HepG2 (cell line): ENCODE measurements around the gene SPG7. TPM values are rescaled to one million over a fixed set of nuclear protein-coding genes. Genes with fewer than 3 reads are reported as not detected.

Source experiments
- ATAC-seq: fragments of 200-7000 bp; cut with Tn5 transposase; 3 replicates; pipeline ENCODE4 v1.9.1; 2020; ENCODE audit warnings: mild to moderate bottlenecking, moderate library complexity
- BruUV-seq: library from RNA; stranded (reverse); fragments of 400-500 nt; replicated peaks from 2 replicates; lab custom pipeline; 2021; lab: Mats Ljungman, UMichigan
- CTCF ChIA-PET: fragments of 300-600 bp; formaldehyde crosslinking; extraction: SDS; loops from one replicate; lab custom pipeline; 2021; ENCODE audit warnings: low total read pairs, inconsistent platforms, low intra/inter-chr PET ratio; lab: Yijun Ruan, JAX
- POLR2A ChIA-PET: fragments of 350-600 bp; sonication (Branson Sonifier 250); formaldehyde crosslinking; loops from one replicate; lab custom pipeline; 2020; ENCODE audit warnings: antibody characterized with exemption, inconsistent platforms; lab: Yijun Ruan, JAX
- DNase-seq: peaks from one replicate; pipeline ENCODE4 v3.0.0-alpha.2; 2015; ENCODE audit warnings: low spot score
- FAIRE-seq: peaks from 3 replicates; lab custom pipeline; 2011; peaks lifted over from hg19 to GRCh38; lab: Jason Lieb, UNC
- H2AFZ ChIP-seq: one replicate; pipeline ENCODE4 v1.6.1; 2011; ENCODE audit warnings: low read length, inconsistent platforms
- H3K27ac ChIP-seq: fragments of 300-600 bp; 3 replicates; pipeline ENCODE4 v1.8.0; 2011; ENCODE audit warnings: mixed run types, mild to moderate bottlenecking, mixed read lengths, low read length, inconsistent platforms; ENCODE audit not compliant: insufficient read depth; ENCODE audit errors: extremely low read length
- H3K27me3 ChIP-seq, 2 experiments: fragments of 200-600 bp in 1 of 2; 2 replicates in 1 of 2; 3 replicates in 1 of 2; pipeline versions ENCODE4 v1.6.0 to v1.8.0; 2011; ENCODE audit warnings: low read length in 2 of 2, mild to moderate bottlenecking in 2 of 2, moderate library complexity in 2 of 2, inconsistent platforms in 1 of 2; ENCODE audit not compliant: insufficient read depth in 2 of 2, control insufficient read depth in 1 of 2
- H3K36me3 ChIP-seq, 2 experiments: fragments of 200-600 bp in 1 of 2; replicated peaks in 1 of 2; 2 replicates in 1 of 2; 3 replicates in 1 of 2; pipeline versions ENCODE4 v1.5.1 to v1.8.0; 2011; ENCODE audit warnings: low read length in 2 of 2, inconsistent platforms in 1 of 2; ENCODE audit not compliant: insufficient read depth in 2 of 2, control insufficient read depth in 1 of 2
- H3K4me1 ChIP-seq: 2 replicates; pipeline ENCODE4 v1.5.1; 2012; ENCODE audit warnings: low read length, inconsistent platforms; ENCODE audit not compliant: insufficient read depth
- H3K4me2 ChIP-seq: 2 replicates; pipeline ENCODE4 v1.6.0; 2011; ENCODE audit warnings: low read depth, low read length, inconsistent platforms
- H3K4me3 ChIP-seq, 3 experiments: fragments of 200-600 bp in 1 of 3; sonication (generic), shearing (Covaris generic) in 1 of 3; replicated peaks in 1 of 3; 2 replicates each; pipeline ENCODE4 v1.5.1; 2011 to 2016; ENCODE audit warnings: low read length in 3 of 3, inconsistent platforms in 2 of 3, low read depth in 2 of 3, mild to moderate bottlenecking in 2 of 3, control low read depth in 1 of 3, mixed read lengths in 1 of 3; ENCODE audit not compliant: insufficient read depth in 1 of 3
- H3K79me2 ChIP-seq: one replicate; pipeline ENCODE4 v1.6.1; 2011; ENCODE audit warnings: low read length, inconsistent platforms; ENCODE audit not compliant: insufficient read depth
- H3K9ac ChIP-seq: 2 replicates; pipeline ENCODE4 v1.6.0; 2011; ENCODE audit warnings: mild to moderate bottlenecking, low read depth, low read length, inconsistent platforms; ENCODE audit not compliant: insufficient read depth
- H3K9me3 ChIP-seq: 2 replicates; pipeline ENCODE4 v1.5.1; 2012; ENCODE audit warnings: mild to moderate bottlenecking, low read length
- H4K20me1 ChIP-seq: 2 replicates; pipeline ENCODE4 v1.6.0; 2011; ENCODE audit warnings: inconsistent platforms, mild to moderate bottlenecking, low read length, moderate library complexity; ENCODE audit not compliant: insufficient read depth
- AGO1 ChIP-seq: fragments of 200-400 bp; formaldehyde crosslinking; IDR thresholded peaks from 2 replicates; pipeline ENCODE4 v1.6.1; 2017; ENCODE audit warnings: mild to moderate bottlenecking, low read depth, low read length, moderate library complexity; ENCODE audit not compliant: poor library complexity, severe bottlenecking
- ARID2 ChIP-seq: sonication (generic); formaldehyde crosslinking; IDR thresholded peaks from 2 replicates; pipeline ENCODE4 v1.8.1; 2022; ENCODE audit warnings: mild to moderate bottlenecking, missing genetic modification reagents, borderline replicate concordance
- GABPB1 ChIP-seq: IDR thresholded peaks from 2 replicates; pipeline ENCODE4 v1.6.1; 2016; ENCODE audit warnings: mild to moderate bottlenecking, missing genetic modification reagents, moderate library complexity, missing compliant biosample characterization
- HNF4G ChIP-seq, 2 experiments: sonication (generic) in 1 of 2; formaldehyde crosslinking in 1 of 2; IDR thresholded peaks; 2 replicates each; pipeline versions ENCODE4 v1.4.0 to v1.6.1; 2011 to 2020; ENCODE audit warnings: borderline replicate concordance in 2 of 2, low read depth in 2 of 2, mild to moderate bottlenecking in 2 of 2, low read length in 1 of 2, missing genetic modification reagents in 1 of 2, moderate library complexity in 1 of 2
- JUNB ChIP-seq: sonication (generic); formaldehyde crosslinking; IDR thresholded peaks from 2 replicates; pipeline ENCODE4 v1.8.0; 2022; ENCODE audit warnings: missing genetic modification reagents, mild to moderate bottlenecking, borderline replicate concordance
- KLF16 ChIP-seq, 2 experiments: sonication (generic) in 1 of 2; formaldehyde crosslinking in 1 of 2; IDR thresholded peaks; 2 replicates each; pipeline versions ENCODE4 v1.6.1 to v1.8.0; 2016 to 2023; ENCODE audit warnings: missing genetic modification reagents in 2 of 2, missing compliant biosample characterization in 1 of 2
- MBD4 ChIP-seq: IDR thresholded peaks from 2 replicates; pipeline ENCODE4 v1.6.1; 2012; ENCODE audit warnings: low read length, inconsistent platforms, borderline replicate concordance
- SKIL ChIP-seq: sonication (generic); formaldehyde crosslinking; IDR thresholded peaks from 2 replicates; pipeline ENCODE4 v1.8.0; 2022; ENCODE audit warnings: missing genetic modification reagents, mild to moderate bottlenecking, moderate library complexity, borderline replicate concordance
- ZNF350 ChIP-seq: sonication (generic); formaldehyde crosslinking; IDR thresholded peaks from 2 replicates; pipeline ENCODE4 v1.4.0; 2020; ENCODE audit warnings: mild to moderate bottlenecking, low read depth, missing genetic modification reagents, borderline replicate concordance
- ZNF784 ChIP-seq: sonication (generic); formaldehyde crosslinking; IDR thresholded peaks from 2 replicates; pipeline ENCODE4 v1.5.1; 2020; ENCODE audit warnings: missing genetic modification reagents, mild to moderate bottlenecking, borderline replicate concordance
- ZNF841 ChIP-seq: sonication (generic); formaldehyde crosslinking; IDR thresholded peaks from 2 replicates; pipeline ENCODE4 v1.8.1; 2023; ENCODE audit warnings: missing genetic modification reagents, borderline replicate concordance
- ZXDC ChIP-seq: sonication (generic); formaldehyde crosslinking; IDR thresholded peaks from 2 replicates; pipeline ENCODE4 v1.5.0; 2020; ENCODE audit warnings: mild to moderate bottlenecking, missing genetic modification reagents
- WGBS: methylation state at CpG from one replicate; pipeline ENCODE4 v1.1.6; 2017; ENCODE audit warnings: low lambda C conversion rate; 5-methylcytosine and 5-hydroxymethylcytosine counted together
- in situ Hi-C: cut with HindIII; loops from 2 replicates; pipeline ENCODE4 v1.10.0; 2017; ENCODE audit warnings: low pct_unique_long_range_greater_than_20kb; ENCODE audit not compliant: extremely low pct_ligation_motif_present
- intact Hi-C: fragments of 100-400 bp; cut with micrococcal nuclease; formaldehyde crosslinking; loops from one replicate; pipeline ENCODE4 v1.10.0; 2022; ENCODE audit not compliant: unreplicated experiment
- polyA plus RNA-seq, 8 experiments: library from polyadenylated mRNA; depleted of rRNA in 3 of 8; stranded (reverse) in 7 of 8; unstranded in 1 of 8; fragments of >200 nt; fragmentation: Illumina TruSeq in 4 of 8; extraction: Trizol in 4 of 8; gene quantifications; 2 replicates each; pipeline versions ENCODE4 v1.2.1 to v1.2.3, GENCODE V29; 2011 to 2016; ENCODE audit warnings: low read depth in 4 of 8, missing spikeins in 1 of 8, mixed read lengths in 1 of 8; ENCODE audit not compliant: insufficient read depth in 1 of 8
- total RNA-seq, 5 experiments: library from RNA; depleted of rRNA; stranded (reverse); fragments of >200 nt; fragmentation: Illumina TruSeq; extraction: Trizol; gene quantifications; 2 replicates each; pipeline ENCODE4 v1.2.3, GENCODE V29; 2016; ENCODE audit warnings: low read depth in 1 of 5

Gene SPG7
- total and polyA plus RNA-seq, 2 of the 13 experiments (the other 11 are each of a cell fraction or from before 2014, with no cell fraction given), result 66.0 to 136 TPM

GRCh38 chr16:89567656-89568594, 59.7 kb downstream of the SPG7 start (continued):
- TF ChIP-seq SKIL (CRISPR knock-in tag) (no peak), KLF16 (CRISPR knock-in tag; IDR thresholded peaks at IDR 0.05) (no peak)

GRCh38 chr16:89569506-89570341, 61.5 kb downstream of the SPG7 start:
- H3K79me2 ChIP-seq, result no peaks in the 10 kb centered on the region
- BruUV-seq, result no TSS peak
- no peak for FAIRE-seq
- in situ Hi-C loops (no loop called here), intact Hi-C loops (no loop called here)
- H2AFZ ChIP-seq, result no peak overlapping the region
- peaks cover 53% of the 10 kb centered on the region for H3K4me1 ChIP-seq
- peaks cover 4 to 21% of the 10 kb centered on the region in 2 experiments; a peak in 3 of 5 replicates for H3K27me3 ChIP-seq
- ChIA-PET POLR2A (no interaction called here), CTCF (no interaction called here)
- no peak overlapping the region for H3K4me2 ChIP-seq
- H3K27ac ChIP-seq, result no peak overlapping the region
- no peak for DNase-seq
- WGBS, result 31% methylated on average over 19 of the region's 23 CpGs
- no peak overlapping the region for H3K4me3 ChIP-seq
- H3K9ac ChIP-seq, result no peak overlapping the region
- peaks cover 19% of the 10 kb centered on the region for H4K20me1 ChIP-seq
- no peaks in the 10 kb centered on the region for H3K9me3 ChIP-seq
- 0 out of 5 replicates have a peak, but pooled peaks cover 0 to under 1% of the 10 kb centered on the region in 2 experiments for H3K36me3 ChIP-seq
- peak; percentile 14 for ATAC-seq
- TF ChIP-seq GABPB1 (CRISPR knock-in tag), result no peak
- TF ChIP-seq ZNF784 (CRISPR knock-in tag), result no peak
- TF ChIP-seq ARID2 (CRISPR knock-in tag), result no peak
- no peak for TF ChIP-seq ZNF350 (CRISPR knock-in tag)
- TF ChIP-seq HNF4G (IDR thresholded peaks at IDR 0.05; ENCODE audit: borderline replicate concordance, low read depth, low read length), result no peak
- no peak for TF ChIP-seq HNF4G (CRISPR knock-in tag; IDR thresholded peaks at IDR 0.05; ENCODE audit: borderline replicate concordance, low read depth)
- TF ChIP-seq ZNF841 (CRISPR knock-in tag), result no peak
- no peak for TF ChIP-seq ZXDC (CRISPR knock-in tag)
- no peak for TF ChIP-seq MBD4
- TF ChIP-seq JUNB, result no peak
- TF ChIP-seq AGO1, result peak; percentile 59
